AG10803 (cell line): ENCODE data around the gene RHBDL1.

Experiments used
- DNase-seq: peaks from one replicate; pipeline ENCODE4 v3.0.0; 2010; ENCODE audit warnings: low read depth
- H3K4me3 ChIP-seq: 2 replicates; pipeline ENCODE4 v1.5.1; 2011; ENCODE audit warnings: mild to moderate bottlenecking, low read length, control low read depth
- TF ChIP-seq, protein P1 (sequence below): conservative IDR thresholded peaks from 2 replicates; pipeline ENCODE4 v1.5.1; 2011; ENCODE audit warnings: mild to moderate bottlenecking, low read length, control low read depth, inconsistent platforms

RHBDL1 gene

DNA sequence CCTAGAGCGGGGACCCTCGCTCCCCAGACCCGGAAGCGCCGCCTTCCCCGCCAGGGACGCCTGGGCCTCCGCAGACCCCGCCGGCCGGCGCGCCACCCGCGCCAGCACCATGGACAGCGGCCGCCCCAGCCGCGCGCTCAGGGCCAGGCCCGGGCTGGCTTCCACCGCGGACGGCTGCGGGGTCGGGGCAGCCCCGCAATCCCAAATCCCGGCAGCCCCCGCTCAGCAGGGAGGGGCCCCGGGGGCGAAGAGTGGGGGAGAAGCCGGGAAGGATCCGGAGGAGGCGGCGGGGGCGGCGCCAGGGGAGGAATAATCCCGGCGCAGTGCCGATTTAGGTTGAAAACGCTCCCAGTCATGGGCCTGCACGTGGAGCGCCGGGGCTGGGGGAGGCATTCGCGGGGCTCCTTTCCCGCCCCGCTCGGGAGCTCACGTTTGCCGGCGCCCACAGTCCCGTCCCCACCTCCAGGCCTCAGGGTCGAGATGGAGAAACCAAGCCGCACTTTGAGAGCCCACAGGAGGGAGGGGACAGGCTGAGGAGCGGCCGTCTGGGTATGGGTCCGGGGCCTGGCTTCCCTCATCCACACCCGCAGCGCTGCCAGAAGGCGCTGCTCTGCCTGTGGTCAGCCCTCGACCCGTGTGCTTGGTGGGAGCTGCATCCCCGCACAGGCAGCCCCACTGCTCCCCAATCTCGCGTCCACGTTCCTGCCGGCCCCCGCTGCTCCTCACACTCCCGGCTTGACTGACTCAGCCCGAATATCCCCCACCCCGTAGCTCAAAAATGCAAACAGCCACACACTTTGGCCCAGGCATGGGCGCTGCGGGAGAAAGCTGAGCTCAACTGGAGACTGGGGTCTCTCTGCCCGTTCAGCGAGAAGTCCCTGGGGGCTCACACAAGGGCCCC lies 25.5 kb downstream of the RHBDL1 start:
- TF ChIP-seq, protein P1, sequence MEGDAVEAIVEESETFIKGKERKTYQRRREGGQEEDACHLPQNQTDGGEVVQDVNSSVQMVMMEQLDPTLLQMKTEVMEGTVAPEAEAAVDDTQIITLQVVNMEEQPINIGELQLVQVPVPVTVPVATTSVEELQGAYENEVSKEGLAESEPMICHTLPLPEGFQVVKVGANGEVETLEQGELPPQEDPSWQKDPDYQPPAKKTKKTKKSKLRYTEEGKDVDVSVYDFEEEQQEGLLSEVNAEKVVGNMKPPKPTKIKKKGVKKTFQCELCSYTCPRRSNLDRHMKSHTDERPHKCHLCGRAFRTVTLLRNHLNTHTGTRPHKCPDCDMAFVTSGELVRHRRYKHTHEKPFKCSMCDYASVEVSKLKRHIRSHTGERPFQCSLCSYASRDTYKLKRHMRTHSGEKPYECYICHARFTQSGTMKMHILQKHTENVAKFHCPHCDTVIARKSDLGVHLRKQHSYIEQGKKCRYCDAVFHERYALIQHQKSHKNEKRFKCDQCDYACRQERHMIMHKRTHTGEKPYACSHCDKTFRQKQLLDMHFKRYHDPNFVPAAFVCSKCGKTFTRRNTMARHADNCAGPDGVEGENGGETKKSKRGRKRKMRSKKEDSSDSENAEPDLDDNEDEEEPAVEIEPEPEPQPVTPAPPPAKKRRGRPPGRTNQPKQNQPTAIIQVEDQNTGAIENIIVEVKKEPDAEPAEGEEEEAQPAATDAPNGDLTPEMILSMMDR: no peak
- H3K4me3 ChIP-seq: no peak overlapping the region
- DNase-seq: no peak

DNA sequence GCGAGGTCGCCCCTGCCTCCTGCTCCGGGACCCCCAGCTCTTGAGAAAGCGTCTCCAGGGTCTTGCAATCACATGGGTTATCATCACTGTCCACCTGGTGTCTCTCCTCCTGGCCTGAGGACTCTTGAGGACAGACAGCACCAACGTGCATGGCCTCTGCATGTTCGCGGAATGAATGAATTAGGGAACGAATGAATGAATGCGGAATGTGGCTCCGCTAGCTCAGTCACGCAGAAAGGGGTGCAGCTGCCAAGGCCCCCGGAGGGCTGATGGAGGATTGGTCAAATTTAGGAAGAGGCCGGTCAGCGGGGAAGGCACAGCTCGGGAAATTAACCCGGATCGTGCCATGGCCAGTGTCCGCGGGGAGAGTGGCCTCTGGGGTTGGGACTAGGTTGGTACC lies 26.9 kb downstream of the RHBDL1 start:
- no peak overlapping the region for H3K4me3 ChIP-seq
- TF ChIP-seq, protein P1: no peak
- DNase-seq: no peak

GRCh38 chr16:703406-703805 lies 27.9 kb downstream of the RHBDL1 start:
- TF ChIP-seq, protein P1: no peak
- no peak overlapping the region for H3K4me3 ChIP-seq
- DNase-seq: no peak

DNA sequence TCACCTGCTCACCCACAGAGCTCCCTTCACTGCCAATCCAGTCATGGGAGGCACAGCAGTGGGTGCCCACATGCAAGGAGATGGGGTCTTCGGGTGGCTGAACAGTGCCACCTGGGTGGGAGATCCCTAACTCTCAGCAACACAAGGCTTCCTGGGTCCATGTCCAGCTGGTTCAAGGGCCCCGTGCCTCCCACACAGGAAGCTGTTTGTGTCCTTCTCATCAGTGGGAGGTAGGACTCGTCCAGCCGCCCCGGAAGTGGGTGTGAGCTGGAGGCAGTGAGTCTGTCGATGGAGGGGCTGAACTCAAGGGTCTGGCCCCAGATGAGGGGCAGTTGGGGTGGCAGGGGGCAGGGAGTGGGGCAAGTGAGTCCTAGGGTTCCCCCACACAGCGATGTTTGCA lies 28.6 kb downstream of the RHBDL1 start:
- H3K4me3 ChIP-seq: no peak overlapping the region
- TF ChIP-seq, protein P1: no peak
- DNase-seq: no peak

GRCh38 chr16:704552-705380 lies 29.3 kb downstream of the RHBDL1 start:
- H3K4me3 ChIP-seq: no peak overlapping the region

DNA sequence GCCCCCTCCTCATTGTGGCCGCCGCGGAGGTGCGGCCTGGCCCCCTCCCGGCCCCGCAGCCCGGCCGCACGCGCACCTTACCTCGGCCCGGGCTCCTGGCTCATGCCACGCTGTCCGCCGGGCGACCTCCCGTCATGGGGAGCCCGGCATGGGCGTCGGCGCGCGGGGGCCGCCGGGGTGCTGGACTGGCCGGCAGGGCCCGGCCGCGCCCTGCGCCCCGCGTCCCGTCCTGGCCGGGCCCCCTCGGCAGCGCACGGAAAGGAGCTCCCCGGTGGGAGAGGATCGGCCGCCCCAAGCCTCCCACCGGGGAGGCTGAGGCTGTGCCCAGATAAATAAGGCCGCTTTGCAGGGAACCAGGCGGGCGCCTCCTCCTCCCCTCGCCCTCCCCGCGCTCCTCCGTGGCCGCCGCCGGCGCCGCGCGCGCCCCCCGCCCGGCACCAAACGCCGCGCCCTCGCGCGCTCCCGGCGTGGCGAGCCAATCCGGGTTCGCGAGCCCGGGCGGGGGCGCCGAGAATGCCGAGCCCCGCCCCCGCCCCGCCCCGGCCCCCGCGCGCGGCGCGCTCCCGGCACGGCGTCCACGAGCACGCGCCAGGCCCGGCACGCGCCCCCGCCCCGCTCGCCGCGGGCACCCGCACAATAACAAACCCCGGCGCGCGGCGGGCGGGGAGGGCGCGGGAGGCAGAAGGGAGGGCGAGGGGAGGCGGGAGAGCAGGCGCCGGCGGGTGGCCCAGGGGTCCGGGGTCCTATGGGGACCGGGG lies 30.1 kb downstream of the RHBDL1 start, which contains the start of gene FBXL16:
TSS of gene FBXL16 (minus strand) at position 371 of the 758 bp plus-strand sequence. CDS start 8,396 bp downstream, outside the sequence.
- TF ChIP-seq, protein P1: no peak
- H3K4me3 ChIP-seq: no peak within 1 kb of the TSS
- DNase-seq: no peak

More at GRCh38 chr16:704552-705380, 29.3 kb downstream of the RHBDL1 start:
- no peak for DNase-seq
- TF ChIP-seq, protein P1: no peak
